NCI-H226 (cell line): ENCODE measurements around the gene IGF2.
"Not testable (repeated sequence)": the region's sequence is repeated elsewhere in the genome, so short reads cannot be mapped to it uniquely, and the experiment has no call there.

Experiments used
- DNase-seq: peaks from one replicate; pipeline ENCODE4 v3.0.0-alpha.2; 2015

Gene IGF2

GRCh38 chr11:2136209-2136951 is 2.8 kb downstream of the IGF2 start:
- DNase-seq: no peak

GRCh38 chr11:2135648-2136201 is 3.5 kb downstream of the IGF2 start:
- DNase-seq: no peak

- no peak for DNase-seq
These were observed 4.1 kb downstream of the IGF2 start for GRCh38 chr11:2135018-2135569.

GRCh38 chr11:2134022-2135010 is 4.9 kb downstream of the IGF2 start:
- DNase-seq: no peak

DNA sequence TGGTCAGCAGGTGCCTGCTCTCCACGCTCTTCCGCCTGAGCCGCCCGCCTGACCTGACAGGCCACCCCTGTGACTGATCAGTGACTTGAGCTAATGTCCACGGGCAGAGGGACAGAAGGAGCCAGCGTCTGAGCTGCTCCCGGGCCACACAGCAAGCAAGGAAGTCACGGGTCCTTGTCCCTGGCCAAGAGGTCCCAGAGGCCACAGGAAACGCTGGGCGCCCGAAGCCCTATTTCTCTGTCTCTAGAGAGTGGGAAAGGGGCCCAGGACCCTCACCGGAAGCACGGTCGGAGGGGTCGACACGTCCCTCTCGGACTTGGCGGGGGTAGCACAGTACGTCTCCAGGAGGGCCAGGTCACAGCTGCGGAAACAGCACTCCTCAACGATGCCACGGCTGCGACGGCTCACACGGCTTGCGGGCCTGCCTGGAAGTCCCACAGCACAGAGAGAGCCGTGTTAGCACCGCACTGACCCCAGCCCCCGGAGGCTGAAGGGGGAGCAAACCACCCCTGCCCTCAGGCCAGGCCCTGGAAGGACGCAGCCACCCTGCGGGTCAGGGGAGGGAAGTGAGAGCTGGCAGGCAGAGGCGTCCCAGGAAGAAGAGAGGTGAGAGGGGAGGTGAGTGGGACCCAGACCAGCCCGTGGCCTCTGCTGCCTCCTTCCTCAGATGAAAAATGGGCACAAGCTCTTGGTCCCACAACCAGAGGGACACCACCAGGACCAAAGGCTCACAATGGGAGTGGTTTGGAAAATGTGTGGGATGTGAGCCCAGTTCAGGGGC is 5.8 kb downstream of the IGF2 start:
- no peak for DNase-seq

GRCh38 chr11:2132874-2133240 is 6.3 kb downstream of the IGF2 start:
- DNase-seq: no peak

GRCh38 chr11:2132246-2132645 is 6.9 kb downstream of the IGF2 start:
- DNase-seq: no peak

DNA sequence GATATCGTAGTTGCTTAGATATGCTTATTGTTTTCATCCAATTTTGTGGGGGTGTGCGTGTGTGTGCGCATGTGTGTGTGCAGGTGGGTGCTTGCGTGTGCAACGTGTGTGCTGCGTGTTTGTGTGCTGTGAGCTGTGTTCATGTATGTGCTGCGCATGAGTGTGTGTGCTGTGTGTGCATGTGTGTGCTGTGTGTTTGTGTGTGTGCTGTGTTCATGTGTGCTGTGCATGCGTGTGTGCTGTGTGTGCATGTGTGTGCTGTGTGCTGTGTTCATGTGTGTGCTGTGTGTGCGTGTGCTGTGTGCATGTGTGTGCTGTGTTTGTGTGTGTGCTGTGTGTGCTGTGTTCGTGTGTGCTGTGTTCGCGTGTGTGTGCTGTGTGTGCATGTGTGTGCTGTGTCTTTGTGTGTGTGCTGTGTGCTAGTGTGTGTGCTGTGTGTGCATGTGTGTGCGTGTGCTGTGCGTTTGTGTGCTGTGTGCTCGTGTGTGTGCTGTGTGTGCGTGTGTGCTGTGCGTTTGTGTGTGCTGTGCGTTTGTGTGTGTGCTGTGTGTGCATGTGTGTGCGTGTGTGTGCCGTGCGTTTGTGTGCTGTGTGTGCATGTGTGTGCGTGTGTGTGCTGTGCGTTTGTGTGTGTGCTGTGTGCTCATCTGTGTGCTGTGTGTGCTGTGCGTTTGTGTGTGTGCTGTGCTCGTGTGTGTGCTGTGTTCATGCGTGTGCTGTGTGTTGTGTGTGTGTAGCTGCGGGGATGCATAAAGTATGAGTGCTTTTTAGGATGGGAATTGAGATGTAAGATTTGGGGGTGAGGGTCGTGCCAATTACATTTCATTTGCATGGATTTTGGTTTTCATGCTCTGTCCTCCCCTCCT is 7.6 kb downstream of the IGF2 start:
- no peak for DNase-seq

DNA sequence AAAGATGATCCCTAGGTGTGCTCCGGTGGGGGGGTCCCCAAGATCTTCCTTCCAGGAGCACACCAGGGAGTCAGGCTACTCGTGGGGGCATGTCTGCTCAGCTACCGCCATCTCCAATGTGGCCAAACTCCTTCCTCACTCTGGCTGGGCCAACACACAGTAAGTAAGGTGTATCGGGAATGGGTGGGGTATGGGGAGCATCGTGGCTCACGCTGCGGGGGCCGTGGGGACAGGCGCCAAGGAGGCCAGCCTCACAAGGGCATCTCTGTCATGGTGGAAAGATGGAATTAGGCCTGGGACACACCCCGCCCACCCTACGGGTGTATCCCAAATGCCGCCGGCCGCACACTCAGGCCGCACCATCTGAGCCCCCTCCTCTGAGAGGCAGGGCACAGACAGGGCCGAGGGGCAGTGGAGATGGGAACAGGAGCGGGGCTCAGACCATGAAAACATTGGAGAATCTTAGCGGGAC is 8.3 kb downstream of the IGF2 start:
- DNase-seq: no peak

DNA sequence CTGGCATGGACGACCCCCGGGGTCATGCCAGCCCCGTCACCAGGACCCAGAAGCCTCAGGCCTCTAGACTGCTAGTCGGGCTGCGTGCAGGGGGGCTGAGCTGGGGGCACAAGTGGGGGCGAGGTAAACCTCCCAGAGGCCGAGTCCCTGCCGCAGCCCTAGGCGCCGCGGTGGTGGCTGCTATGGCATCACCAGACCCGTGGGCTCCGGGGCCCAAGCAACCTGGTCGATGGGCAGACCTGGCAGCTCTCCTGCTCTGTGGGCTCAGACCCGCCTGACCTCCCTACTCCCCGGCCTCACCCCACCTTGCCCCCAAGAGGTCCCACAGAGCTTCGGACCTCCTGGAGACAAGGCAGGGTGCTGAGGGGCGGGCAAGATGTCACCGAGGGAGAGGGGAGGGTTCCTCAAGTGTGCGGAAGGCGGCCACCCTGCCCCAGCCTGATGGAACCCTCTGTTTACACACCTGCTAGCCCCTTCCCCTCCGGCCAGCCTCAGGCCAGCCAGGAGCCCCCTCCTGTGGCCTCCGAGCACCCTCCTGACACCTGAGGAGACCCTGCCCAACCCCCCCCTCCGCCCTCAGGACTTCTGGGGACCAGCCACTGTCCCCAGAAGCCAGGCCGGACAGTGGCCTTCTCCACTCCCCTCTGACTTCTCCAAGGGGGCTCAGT is 9.4 kb downstream of the IGF2 start:
- DNase-seq: no peak

DNA sequence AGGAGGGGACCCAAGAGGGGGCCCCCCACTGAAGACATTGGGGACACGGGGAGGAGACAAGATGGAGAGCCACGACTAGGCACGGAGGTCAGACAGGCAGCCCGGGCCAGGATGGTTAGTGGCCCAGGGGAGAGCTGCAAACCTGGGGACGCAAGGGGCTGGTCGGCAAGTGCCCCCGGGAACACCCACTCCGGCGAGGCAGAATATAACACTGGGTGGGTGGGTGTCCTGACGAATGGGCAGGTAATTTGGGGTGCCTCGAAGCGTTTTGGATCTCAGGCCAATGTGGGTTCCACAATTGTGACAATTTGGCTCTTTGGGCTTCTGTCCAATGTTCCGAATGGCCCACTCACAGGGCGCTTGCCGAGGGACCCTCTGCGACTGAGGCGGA is 9.9 kb downstream of the IGF2 start:
- DNase-seq: no peak

- DNase-seq: no peak
These were observed 10.5 kb downstream of the IGF2 start for GRCh38 chr11:2128511-2129307.

- no peak for DNase-seq
These were observed 11.1 kb downstream of the IGF2 start for GRCh38 chr11:2128130-2128510.

DNA sequence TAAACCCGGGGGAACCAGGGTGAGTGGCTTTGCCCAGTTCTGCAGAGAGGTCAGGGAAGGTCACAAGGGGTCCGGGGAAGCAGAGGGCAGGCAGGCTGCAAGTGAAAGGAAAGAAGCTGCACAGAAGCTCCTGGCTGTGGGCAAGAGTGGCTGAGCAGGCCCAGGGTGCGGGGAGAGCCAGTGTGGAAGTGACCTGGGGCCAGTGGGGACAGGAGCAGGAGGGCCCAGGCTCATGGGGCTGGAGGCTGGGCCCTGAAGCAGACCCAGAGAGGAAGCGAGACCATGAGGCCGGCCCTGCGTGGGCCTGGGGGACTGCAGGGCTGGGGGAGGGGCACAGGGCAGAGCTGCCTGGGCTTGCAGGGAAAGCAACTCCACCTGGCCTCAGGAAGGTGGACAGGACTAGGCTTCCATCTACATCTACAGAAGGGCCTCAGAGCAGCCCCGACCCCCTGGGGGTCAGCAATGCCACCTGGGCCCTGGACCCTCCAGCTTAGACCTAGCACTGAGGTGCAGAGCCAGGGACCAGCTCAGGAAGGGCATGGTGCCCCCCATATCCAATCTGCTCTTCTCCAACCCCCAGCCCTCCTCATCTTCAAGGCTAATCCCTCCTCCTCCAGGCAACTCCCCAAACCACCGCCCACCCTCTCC is 11.6 kb downstream of the IGF2 start:
- no peak for DNase-seq

DNA sequence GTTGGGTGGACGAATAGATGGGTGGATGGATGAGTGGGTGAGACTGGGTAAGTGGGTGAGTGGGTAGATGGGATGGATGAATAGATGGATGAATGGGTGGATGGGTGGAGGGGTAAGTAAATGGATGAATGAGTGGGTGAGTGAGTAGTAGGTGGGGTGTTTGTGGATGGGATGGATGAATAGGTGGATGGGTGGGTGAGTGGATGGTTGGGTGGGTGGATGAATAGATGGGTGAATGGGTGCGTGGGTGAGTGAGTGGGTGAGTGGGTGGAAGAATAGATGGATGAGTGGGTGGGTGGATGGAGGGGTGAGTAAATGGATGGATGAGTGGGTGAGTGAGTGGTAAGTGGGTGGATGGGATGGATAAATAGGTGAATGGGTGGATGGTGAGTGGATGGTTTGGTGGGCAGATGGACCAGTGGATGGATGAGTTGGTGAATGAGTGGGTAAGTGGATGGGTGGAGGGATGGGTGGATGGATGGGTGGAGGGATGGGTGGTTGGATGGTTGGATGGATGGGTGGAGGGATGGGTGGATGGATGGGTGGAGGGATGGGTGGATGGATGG is 12.6 kb downstream of the IGF2 start:
- no peak for DNase-seq

- DNase-seq: not testable (repeated sequence)
These were observed 14.3 kb downstream of the IGF2 start for GRCh38 chr11:2124736-2125484.

GRCh38 chr11:2123628-2123960 is 15.6 kb downstream of the IGF2 start:
- no peak for DNase-seq

DNA sequence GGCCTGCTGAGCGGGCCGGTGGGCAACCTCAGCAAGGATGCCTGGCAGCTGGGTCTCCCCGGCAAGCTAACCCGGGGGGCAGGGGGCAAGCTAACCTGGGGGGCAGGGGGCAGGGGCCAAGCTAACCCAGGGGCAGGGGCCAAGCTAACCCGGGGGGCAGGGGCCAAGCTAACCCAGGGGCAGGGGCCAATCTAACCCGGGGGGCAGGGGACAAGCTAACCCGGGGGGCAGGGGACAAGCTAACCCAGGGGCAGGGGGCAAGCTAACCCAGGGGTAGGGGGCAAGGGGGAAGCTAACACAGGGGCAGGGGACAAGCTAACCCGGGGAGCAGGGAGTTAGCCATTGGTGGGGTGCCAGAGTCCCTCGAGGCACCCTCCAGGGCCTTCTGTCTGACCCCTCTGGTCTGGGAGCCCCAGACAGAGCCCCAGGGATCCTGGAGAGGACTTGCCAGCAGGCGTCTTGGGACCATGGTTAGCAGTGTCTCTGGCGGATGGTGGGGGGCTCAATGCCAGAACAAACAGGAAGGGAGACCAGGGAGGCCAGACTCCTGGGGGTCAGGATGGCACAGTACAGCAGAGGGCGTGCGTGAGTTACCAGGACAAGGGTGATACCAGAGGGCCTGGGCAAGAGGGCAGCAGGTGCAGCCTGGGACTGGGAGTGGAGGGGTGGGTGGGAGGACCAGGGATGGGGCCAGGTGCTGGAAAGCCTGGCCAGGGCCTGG is 16.1 kb downstream of the IGF2 start:
- DNase-seq: no peak
